Caki2 (cell line): ENCODE data around the gene ERICH2. TPM values are rescaled to one million over a fixed set of nuclear protein-coding genes. Genes with fewer than 3 reads are reported as not detected.

Experiments
- DNase-seq: peaks from one replicate; pipeline ENCODE4 v3.0.0-alpha.2; 2015; ENCODE audit warnings: low read depth
- in situ Hi-C: cut with HindIII; loops from 2 replicates; pipeline ENCODE4 v1.10.0; 2016; ENCODE audit warnings: low sequenced_read_pairs, low pct_unique_long_range_greater_than_20kb, mixed read lengths
- total RNA-seq: library from RNA; depleted of rRNA; stranded (reverse); fragments of >200 nt; shearing (Covaris generic); gene quantifications from 2 replicates; pipeline ENCODE4 v1.2.3, GENCODE V29; 2014; ENCODE audit warnings: low replicate concordance; rRNA removed

ERICH2 gene
- total RNA-seq, 1 experiment from 2014 or later, result not detected

DNA sequence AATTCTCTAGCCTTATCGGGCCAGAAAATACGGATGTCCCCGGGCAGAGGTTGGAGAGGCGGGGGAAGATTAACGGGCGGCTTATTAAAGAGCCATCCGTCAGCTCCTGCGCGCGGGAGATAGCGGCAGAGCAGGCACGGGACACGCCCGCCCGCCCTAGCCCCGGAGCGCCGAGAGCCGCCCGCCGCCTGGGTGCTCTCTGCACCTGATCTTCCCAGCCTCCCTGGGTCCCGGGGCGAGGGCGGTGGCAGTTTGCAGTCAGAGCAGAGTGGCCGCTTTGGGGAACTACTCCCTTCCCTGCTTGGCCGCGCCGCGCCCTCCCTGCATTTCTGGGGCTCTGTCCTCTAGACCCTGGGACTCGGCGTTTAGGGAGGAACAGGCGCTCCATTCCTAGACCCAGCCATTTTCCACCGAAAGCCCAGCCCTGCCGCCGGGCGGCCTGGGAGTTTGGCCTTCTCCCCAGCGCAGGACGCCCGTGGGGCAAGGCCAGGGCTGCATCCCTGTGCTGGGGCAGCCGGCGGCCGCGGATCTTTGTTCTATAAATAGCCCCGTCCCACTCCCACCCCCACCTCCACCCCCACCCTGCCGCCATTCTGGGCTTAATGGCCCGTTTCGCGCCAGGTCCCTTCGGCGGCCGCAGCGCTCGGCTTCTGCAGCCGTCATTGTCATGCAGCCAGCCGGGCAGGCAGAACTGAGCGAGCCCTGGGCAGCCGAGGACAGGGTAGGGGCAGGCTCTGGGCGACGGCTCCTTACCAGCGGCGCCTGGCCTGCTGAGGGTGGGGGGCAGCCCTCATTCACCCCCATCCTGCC lies 53.1 kb downstream of the ERICH2 start:
- DNase-seq, result no peak
- in situ Hi-C loops, result no loop called here

DNA sequence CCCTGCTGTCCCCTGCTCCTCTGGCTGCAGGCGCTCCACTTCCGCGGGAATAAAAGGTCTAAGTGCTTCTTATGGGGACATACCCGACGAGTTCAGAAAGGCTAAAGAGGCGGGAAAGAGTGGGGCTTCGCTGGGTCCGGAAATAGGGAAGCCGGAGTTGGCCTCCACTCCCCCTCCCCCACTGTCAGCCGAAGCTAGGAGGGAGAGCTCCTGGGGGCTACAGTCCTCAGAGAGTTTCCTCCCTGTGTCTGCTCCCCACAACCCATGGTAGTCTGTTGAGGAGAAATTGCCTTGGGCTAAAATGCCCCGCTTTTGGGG lies 53.7 kb downstream of the ERICH2 start:
- in situ Hi-C loops, result no loop called here

DNA sequence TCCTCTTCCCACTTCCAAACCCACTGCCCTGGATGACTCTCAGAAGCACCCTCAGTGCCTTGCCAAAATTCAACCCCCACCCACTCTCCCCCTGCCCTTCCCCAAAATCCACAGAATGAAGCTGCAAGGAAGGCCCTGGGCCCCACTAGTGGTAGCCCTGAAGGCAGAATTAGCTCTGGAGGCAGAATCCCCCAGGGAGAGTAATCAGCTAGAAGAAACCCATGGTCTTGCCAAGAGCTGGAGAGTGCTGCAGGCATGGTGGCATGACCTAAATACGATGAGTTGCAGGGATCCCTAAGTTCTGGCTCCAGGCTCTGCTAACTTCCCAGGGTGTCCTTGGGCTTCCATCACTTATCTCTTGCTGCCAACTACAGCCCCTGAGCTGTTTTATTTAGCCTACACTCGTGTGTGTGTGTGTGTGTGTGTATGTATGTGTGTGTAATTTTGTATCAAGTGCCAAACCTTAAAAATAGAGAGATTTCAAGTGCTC lies 54.4 kb downstream of the ERICH2 start:
- in situ Hi-C loops, result no loop called here
- no peak for DNase-seq

More for the DNA sequence above, 53.7 kb downstream of the ERICH2 start:
- DNase-seq, result no peak

DNA sequence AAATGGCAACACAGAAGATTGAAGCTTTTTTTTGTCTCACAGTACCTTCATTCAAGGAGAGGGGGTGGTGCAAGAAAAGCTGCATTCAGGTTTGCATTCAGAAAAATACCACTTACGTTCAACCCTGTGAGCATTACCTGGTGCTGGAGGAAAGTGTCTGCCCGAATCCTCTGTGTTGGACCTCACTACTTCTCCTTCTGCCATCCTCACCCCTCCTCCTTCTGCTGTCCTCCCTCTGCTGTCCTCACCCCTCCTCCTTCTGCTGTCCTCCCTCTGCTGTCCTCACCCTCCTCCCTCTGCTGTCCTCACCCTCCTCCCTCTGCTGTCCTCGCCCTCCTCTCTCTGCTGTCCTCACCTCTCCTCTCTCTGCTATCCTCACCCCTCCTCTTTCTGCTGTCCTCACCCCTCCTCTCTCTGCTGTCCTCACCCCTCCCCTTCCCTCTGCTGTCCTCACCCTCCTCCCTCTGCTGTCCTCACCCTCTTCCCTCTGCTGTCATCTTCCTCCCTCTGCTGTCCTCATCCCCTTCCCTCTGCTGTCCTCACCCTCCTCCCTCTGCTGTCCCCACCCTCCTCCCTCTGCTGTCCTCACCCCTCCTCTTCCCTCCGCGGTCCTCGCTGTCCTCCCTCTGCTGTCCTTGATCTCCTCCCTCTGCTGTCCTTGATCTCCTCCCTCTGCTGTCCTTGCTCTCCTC lies 57.8 kb downstream of the ERICH2 start:
- in situ Hi-C loops, result no loop called here
- DNase-seq, result no peak

DNA sequence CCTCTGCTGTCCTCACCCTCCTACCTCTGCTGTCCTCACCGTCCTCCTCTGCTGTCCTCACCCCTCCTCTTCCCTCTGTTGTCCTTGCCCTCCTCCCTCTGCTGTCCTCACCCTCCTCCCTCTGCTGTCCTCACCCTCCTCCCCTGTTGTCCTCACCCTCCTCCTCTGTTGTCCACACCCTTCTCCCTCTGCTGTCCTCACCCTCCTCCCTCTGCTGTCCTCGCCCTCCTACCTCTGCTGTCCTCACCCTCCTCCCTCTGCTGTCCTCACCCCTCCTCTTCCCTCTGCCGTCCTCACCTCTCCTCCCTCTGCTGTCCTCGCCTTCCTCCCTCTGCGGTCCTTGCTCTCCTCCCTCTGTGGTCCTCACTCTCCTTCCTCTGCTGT lies 58.3 kb downstream of the ERICH2 start:
- in situ Hi-C loops, result no loop called here
- no peak for DNase-seq

DNA sequence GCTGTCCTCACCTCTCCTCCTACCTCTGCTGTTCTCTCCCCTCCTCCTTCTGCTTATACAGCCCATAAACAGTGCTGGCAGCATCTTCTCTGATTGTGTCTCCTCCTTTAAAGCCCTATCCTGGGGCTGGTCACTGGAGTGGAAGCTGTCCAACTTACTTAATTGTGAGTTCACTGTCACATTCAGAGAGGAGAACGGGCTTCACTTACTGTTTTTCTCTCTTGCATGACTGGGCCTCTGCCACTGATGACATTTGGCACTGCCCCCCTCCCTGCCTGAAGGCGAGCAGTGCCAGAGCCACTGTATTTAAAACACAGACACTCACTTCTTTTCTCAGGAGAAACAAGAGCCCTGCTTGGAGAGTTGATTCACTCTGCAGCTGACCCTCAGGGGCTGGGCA lies 58.9 kb downstream of the ERICH2 start:
- in situ Hi-C loops, result no loop called here
- no peak for DNase-seq

DNA sequence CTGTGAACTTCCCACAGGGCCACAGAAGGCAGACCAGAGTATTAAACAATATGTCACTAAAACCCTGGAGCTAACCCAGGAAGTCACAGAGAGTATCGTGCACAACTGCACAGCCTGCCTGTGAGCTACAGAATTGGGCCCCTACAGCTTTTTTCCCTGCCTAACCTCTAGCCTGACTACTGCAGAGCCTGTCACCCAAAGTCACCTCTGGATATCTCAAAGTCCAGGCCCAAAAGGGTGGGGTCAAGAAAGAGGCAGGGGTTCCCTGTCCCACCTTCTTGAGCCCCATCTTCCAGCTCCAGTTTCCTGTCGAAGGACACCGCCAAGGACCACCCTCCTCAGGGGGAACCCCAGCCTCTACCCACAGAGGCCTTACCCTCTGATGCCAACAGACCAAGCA lies 60.0 kb downstream of the ERICH2 start:
- DNase-seq, result no peak
- in situ Hi-C loops, result no loop called here

DNA sequence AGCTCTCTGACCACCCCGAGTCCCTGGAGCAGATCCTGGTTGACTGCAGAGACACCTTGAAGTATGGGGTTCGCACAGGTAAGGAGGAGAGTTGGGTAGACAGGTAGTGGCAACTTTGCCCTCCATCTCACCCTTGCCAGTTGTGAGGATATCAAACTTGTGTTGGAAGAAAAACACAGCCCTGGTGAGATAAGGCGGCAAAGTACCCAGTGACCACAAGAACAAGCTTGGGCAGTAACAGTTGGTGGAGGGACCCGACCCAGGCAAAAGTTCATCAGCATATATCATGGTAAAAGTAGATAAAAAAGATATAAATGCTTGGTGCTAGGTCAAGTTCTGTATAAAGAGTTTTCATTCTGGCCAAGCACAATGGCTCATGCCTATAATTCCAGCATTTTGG lies 60.9 kb downstream of the ERICH2 start:
- in situ Hi-C loops, result no loop called here
- DNase-seq, result no peak

DNA sequence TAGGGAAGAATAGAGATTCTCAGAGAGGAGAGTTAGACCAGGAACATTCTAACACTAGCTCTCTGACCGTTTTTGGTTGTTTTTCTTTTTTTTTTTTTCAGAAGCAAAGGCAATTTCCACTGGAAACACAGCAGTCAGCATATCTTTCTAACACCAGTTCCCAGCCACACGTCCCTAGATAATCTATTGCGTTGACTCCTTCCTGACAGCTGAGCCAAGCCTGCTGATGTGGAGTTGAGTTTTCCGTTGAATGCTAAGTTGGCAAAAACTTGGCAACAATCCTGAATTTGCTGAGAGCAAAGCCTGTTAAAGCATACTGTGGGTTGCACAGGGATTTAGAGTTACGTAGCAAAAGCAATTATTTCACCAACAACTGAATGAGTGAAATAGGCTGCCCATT lies 65.8 kb downstream of the ERICH2 start:
- DNase-seq, result no peak
- in situ Hi-C loops, result no loop called here

DNA sequence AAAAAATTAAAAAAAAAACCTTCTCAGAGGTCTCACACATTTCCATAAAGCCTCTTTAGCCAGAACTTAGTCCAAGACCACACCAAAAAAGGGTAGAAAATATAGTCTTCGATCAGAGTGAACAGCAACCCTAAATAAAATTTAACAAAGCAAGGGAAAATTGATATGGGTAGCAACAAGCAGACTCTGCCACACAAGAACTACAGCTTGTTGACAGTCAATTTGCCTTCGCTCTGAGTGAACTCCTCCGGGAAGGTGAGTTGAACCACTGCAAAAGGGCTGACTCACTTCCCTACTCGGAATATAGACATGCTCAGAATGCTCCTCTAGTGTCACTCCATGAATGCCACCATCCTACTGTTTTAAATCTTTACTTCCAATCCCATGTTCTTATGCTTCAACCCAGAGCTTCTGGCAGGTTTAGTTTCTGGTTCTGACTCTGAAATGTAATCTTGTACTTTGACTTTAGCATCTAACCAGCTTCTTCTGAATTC lies 70.6 kb downstream of the ERICH2 start:
- in situ Hi-C loops, result no loop called here
- DNase-seq, result no peak

DNA sequence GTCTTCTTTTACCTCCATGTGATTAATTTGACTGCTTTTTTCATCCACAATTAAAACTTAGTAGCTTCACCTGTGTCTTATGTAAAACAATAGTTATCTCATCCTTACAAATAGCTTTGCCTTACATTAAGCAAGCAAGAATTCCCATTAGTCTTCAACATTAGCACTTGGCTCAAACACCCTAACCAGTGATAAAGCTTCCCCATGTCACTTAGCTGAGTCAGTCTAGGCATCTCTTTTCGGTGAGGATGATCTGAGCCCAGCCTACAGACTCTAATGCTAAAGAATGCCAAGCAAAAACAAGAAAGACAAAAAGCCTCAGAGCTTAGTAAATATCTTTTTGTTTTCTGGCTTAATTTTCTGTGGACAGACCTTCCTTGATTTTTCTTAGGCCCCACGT lies 72.6 kb downstream of the ERICH2 start:
- in situ Hi-C loops, result no loop called here
- no peak for DNase-seq

DNA sequence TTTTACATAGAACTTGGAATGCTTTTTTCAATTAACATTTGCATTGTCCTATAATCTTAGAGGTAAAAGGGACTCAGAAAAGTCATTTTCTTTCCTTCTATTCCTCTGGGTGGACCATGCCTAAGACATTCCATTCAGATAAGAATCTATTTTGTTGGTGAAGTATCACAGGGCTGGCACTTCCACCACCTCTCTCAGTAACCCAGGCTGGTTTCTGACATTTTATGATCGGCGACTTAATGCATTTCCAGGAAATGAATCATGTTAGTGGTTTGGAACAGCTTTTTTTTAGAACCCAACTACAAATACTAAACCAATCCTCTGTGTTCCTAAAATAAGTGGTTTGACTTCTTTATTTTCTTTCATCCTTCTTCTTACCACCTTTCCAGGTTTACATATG lies 73.5 kb downstream of the ERICH2 start:
- in situ Hi-C loops, result no loop called here
- no peak for DNase-seq

DNA sequence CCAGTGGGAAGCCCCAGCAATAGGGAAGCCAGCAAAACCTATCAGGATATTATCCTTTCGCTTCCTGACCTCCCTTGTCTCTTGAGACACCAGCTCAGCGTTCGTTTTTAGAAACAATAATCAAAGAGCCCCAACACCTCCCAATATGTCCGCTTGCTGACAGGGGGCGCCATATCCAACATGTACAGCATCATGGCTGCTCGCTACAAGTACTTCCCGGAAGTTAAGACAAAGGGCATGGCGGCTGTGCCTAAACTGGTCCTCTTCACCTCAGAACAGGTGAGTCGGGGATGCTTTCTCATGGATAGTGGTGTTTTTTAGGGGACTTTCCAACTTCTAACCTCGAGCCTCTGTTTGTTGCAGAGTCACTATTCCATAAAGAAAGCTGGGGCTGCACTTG lies 75.2 kb downstream of the ERICH2 start:
- in situ Hi-C loops, result no loop called here
- DNase-seq, result no peak

DNA sequence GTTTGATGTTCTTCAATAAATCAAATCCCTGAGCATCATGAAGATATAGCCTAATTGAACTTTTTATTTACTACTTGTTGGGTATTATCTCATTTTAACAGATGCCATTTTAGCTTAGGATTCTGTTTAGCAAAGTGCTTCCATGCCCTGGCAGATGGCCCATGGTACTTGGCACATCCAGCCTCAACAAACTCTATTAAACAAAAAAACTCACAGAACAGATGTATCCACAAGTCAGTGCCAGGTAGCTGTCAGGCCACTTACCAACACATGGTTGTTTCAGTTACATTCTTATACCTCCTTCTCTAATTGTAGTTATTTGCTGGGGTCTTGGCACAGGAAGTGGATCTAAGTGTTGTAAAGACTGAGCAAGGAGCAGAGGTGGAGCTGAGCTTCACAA lies 76.1 kb downstream of the ERICH2 start:
- in situ Hi-C loops, result no loop called here
- no peak for DNase-seq

DNA sequence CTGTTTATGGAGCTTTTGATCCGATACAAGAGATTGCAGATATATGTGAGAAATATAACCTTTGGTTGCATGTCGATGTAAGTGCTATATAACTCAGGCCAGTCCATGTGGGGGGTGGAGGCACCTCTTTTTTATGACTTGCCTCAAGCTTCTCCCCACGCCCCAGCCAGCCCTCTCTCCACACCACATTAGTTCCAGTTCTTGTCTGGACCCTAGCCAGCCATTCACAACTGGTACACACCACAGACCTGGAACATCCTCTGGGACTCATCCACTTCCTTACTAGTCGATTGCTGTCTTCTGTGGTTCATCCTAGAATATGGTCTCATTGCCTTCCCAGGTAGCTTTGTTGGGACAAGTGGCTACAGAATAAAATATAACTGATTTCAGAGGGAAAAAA lies 77.5 kb downstream of the ERICH2 start:
- no peak for DNase-seq

More for the DNA sequence above, 77.5 kb downstream of the ERICH2 start:
- in situ Hi-C loops, result no loop called here

Other genes with a start within 250 kb of the ERICH2 start
- 0.26 and 1.8 TPM in 2 replicates for gene SP5, start 55.0 kb upstream of the ERICH2 start, total RNA-seq
- gene GAD1, start 46.5 kb downstream of the ERICH2 start, total RNA-seq, result 4.4 and 5.6 TPM in 2 replicates
- gene GORASP2, start 158.9 kb downstream of the ERICH2 start, total RNA-seq, result 59.3 and 67.8 TPM in 2 replicates